Stimulated activated CD4-positive, alpha-beta T cell treated with anti-CD3 and anti-CD28 coated beads, Interleukin-15, amount 100 ng/mL, for 48 hours (primary cell): ENCODE measurements around the gene NIF3L1.
"Not testable (repeated sequence)": the region's sequence is repeated elsewhere in the genome, so short reads cannot be mapped to it uniquely, and the experiment has no call there.

Source experiments
- DNase-seq, 2 donors: peaks; one replicate each; pipeline ENCODE4 v3.0.0-alpha.2; 2020; ENCODE audit warnings: low read depth in 2 of 2

Gene NIF3L1

DNA sequence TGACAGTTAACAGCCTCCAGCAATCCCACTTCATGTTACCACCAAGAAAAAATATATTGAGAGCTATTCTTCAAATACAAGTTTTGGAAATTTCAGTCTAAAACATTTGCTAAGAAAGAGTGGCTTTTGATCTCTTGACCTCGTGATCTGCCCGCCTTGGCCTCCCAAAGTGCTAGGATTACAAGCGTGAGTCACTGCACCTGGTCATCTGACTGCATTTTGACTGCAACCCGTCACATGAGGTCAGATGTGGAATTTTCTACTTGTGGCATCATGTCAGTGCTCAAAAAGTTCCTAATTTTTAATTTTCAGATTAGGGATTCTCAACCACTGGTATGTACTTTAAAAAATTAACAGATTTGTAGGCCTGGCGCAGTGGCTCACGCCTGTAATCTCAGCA is 15.6 kb upstream of the NIF3L1 start:
- DNase-seq, result no peak

GRCh38 chr2:200877443-200877842 is 11.7 kb upstream of the NIF3L1 start:
- DNase-seq, result no peak

GRCh38 chr2:200878289-200878880 is 10.8 kb upstream of the NIF3L1 start:
- no peak for DNase-seq

DNA sequence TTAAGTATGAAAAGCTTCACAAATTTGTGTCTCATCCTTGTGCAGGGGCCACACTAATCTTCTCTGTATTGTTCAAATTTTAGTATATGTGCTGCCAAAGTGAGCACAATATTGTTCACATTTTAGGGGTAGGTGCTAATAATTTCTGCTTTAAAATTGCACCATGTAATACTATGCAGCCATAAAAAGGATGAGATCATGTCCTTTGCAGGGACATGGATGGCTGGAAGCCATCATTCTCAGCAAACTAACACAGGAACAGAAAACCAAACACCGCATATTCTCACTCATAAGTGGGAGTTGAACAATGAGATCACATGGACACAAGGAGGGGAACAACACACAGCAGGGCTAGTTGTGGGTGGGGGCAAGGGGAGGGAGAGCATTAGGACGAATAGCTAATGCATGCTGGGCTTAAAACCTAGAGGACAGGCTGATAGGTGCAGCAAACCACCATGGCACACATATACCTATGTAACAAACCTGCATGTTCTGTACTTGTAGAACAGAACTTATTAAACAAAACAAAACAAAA is 7.4 kb upstream of the NIF3L1 start:
- DNase-seq, result not testable (repeated sequence)

GRCh38 chr2:200899482-200899881 is 10.3 kb downstream of the NIF3L1 start:
- no peak for DNase-seq

DNA sequence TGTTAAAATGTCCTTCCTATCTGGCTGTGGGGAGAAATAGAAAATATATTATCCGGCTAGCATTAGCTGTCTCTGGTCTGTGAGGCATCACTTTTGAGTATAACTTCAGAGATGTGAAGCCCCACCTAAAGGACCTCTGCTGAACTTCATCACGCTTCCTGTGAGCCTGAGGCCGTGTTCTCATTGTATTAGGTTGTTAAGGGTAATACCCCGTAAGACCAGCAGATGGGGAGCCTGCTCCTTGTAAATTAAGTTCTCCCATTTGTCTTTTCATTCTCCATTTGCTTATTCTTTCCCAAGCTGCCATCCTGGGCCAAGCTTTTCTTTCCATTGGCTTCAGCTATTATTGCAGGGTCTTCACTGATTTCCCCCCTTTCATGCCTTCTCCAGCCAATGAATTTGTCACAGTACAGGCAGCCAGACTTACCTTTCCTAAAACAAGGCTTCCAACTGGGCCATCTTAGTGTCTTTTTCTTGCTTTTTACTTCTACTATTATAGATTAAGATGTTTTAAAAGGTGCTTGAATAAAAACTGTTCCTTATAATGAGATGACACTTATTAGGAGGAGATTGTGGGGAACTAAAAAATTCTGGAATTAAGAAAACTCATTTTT is 12.4 kb downstream of the NIF3L1 start:
- peak; percentile 45 to 60 for DNase-seq

GRCh38 chr2:200905618-200906296 is 16.6 kb downstream of the NIF3L1 start:
- peak; percentile 10 to 35 for DNase-seq

DNA sequence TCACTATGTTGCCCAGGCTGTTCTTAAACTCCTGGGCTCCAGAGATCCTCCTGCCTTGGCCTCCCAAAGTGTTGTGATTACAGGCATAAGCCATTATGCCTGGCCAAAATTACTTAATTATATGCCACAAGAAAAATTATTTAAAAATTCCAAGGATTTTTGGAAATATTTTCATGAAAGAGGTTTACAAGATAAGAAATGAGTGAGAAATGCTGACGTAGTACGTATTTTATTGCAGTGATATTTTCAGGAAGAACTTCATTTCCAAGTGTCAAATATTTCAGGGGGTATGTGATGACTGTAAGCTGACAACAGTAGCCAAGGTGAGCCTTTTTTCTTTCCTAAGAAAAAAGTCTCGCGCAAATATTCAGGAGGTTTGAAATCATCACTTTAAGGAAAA is 20.8 kb downstream of the NIF3L1 start:
- no peak for DNase-seq

- DNase-seq, result no peak
Measured at GRCh38 chr2:200913654-200914053, 24.5 kb downstream of the NIF3L1 start.

GRCh38 chr2:200922439-200922838 is 33.3 kb downstream of the NIF3L1 start:
- DNase-seq, result no peak

DNA sequence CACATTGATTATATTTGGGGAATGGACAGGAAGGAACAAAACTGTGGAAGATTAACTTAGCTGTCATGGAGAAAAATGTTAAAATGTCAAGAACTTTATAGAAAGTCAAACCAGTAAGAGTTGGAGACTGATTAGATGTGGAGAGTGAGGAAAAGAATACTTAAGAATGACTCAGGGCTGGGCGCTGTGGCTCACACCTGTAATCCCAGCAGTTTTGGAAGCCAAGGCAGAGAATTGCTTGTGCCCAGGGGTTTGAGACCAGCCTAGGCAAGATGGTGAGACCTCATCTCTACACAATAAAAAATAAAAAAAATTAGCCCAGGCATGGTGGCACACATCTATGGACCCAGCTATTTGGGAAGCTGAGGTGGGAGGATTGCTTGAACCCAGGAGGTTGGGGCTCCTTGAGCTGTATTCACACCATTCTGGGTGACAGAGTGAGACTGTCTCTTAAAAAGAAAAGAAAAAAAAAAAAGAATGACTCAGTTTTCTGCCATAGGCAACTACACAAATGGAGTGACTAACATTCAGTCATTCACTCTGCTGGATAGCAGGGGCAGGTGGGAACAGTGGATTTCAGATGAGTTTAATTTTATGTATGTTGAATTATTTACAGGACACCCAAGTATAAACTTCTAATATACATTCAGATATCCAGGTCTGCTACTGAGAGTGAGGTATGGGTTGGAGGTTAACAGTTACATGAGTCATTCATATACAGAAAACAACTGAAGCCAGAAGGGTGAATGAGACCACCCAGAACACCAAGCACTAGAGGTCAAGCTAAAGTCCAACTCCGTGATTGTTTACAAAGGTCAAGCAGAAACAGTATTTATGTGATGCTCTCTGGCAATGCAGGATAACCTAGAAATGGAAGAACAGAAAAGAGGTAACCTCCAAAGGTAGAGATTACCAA is 40.4 kb downstream of the NIF3L1 start:
- DNase-seq, result no peak

DNA sequence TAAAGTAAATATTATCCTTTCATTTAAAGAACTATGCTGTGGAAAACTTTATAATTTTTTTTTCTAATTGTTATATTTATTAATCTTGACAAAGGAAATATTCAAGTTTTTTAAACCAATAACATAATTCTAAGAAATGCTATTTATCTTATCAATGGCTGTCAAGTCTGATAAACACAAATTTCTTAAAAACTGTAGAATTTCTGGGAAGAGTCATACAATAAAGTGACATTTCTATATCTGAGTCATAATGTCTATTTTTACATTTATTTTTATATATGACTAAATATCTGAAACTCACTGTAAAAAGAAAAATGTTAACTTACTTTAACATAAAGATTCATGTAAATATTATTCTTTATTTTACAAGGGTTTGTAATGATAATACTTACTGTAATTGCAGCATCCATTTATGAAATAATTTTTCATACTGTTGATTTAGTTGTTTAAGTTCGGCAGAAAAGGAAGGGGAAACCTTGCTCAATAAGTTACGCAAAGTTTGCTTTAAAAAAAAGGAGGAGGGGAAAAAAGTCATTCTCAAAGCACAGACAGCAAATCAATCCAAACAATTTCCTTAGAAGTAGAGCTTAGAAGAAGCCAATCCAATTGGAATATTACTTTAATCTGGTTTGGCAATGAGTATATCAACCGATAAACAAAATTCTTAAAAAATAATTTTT is 41.9 kb downstream of the NIF3L1 start:
- no peak for DNase-seq

DNA sequence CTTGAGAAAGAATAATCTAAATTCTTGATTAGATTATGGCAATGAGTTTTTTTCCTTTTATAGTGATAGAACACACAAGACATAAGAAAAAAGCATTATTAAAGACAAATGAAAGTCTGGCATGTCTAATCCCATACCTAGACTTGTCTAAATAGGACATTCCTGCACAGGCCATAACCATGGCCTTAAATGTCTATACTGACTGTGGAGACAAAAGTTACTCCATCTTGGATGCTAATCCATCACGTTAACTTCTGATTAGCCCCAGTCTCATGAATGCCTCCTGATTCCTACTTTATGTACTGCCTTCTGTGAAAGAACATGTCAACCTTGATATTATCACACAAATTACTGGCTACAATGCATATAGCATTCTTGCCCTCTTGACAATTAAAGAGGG is 50.7 kb downstream of the NIF3L1 start:
- DNase-seq, result no peak

DNA sequence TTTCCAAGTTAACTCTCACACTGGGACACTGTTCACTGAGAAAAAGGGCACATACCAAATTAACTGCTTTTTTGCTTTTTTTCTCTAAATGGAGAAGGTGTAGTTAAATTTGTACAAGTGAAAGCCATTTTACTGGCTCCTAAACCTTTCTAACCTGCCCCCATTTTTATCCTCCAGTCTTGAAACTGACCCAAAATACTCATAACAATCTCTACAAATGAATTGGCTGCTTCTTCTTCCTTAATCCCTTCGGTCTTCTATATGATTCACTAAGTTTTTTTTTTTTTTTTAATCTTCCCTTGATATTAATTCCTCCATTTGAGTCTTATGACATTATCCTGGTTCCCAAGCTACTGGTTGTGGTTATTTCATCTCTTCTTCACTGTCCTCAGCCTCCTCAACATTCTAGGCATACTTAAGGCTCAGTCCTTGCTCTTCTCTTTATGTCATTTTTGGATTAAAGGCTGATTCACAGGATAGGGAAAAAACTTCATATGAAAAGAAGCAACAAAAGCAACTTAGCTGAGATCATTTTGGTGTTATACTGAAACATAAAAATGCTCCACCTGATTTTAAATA is 54.4 kb downstream of the NIF3L1 start:
- DNase-seq, result no peak

DNA sequence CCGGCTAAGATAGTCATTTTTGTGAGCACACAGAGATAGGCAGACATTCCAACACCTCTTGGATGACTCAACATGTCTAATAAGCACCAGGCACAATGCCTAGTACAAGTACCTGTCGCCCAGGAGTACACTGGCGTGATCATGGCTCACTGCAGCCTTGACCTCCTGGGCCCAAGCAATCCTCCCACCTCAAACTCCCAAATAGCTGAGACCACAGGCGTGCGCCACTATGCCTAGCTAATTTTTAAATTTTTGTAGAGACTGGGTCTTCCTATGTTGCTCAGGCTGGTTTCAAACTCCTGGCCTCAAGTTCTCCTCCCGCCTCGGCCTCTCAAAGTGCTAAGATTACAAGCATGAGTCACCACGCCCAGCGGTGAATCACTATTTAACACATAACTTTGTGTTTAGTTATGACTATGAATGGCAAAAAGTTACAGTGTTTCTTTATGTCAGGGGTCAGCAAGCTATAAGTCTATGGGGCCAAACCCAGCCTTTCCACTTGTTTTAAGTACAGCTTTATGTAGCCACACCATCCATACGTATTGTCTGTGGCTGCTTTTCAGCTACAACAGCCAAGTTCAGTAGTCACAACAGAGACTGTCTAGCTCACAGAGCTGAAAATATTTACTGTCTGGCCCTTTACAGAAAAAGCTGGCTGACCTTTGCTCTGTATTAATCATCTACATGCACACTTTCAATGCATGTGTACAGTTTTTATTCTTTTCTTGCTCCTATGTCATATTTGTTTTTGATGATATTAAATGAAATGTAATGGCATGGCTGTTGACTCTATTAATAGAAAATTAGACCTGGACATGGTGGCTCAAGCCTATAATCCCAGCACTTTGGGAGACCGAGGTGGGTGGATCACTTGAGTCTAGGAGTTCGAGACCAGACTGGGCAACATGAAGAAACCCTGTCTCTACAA is 55.6 kb downstream of the NIF3L1 start:
- peak; percentile 67 to 69 for DNase-seq

DNA sequence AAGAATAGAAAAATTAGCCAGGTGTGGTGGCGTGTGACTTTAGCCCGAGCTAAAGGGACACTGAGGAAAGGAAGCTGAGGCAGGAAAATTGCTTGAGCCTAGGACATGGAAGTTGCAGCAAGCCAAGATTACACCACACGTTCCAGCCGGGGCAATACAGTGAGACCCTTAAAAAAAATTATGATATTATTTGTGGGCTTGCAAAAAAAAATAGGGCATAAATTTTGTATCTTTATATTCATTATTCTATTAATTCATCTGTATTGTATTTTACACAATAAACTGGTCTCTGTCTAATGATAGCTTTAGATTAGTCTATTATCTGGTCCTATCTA is 56.2 kb downstream of the NIF3L1 start:
- no peak for DNase-seq

- no peak for DNase-seq
Measured at GRCh38 chr2:200950378-200950777, 61.2 kb downstream of the NIF3L1 start.
